Brain pericyte (primary cell): ENCODE measurements around the gene CBX5.

Source experiments
- DNase-seq: peaks from one replicate; pipeline ENCODE4 v3.0.0-alpha.2; 2012; ENCODE audit warnings: low read depth, low spot score

Gene CBX5

DNA sequence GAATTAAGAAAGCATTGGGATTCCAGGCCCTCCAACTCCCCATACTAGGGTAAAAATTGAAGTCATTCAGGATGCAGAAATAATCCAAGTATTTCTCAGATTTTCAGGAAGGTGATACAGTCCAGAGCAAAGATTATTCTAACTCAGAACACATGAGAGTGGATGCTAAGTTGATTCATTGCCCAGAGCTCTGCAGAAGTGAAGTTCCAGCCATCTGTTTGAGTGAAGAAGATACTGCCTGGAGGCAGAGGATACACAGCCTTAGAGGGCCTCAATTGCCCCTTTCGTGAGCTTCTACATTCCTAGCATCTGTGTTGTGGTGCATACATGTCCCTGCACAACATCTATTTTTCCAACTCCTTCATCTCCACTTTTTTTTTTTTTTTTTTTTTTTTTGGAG is 54.3 kb downstream of the CBX5 start:
- no peak for DNase-seq

DNA sequence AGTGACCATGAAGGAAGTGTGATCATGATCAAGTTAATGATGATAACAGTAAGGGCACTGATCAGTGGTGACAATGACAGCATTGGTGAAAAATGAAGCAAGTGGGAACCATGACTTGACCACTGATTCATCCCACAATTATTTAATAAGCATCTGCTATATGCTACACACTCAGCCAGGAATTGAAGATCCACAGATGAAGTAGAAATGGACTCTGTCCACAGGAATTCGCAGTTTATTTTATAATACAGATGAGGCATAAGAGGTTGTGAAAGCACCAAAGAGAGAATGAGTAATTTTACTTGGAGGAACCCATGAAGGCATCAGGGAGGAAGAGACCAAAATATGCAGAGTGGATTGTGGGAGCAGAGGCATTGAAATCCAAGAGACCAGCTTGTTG is 57.3 kb downstream of the CBX5 start:
- DNase-seq = no peak

GRCh38 chr12:54221402-54221984 is 58.4 kb downstream of the CBX5 start:
- no peak for DNase-seq

DNA sequence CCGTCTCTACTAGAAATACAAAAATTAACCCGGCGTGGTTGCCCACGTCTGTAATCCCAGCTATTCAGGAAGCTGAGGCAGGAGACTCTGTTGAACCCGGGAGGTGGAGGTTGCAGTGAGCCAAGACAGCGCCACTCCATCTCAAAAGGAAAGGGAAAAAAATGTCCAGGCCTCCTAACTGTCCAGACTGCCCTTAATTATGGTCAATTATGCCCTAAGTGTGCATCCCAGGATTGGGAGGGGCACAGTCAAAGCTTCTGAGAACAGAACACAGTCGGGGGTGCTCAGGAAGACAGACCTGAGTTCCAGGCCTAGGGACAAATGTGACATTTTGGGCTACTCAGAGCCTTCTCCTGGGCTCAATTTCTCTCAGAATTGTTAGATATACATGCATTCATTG is 59.4 kb downstream of the CBX5 start:
- no peak for DNase-seq

DNA sequence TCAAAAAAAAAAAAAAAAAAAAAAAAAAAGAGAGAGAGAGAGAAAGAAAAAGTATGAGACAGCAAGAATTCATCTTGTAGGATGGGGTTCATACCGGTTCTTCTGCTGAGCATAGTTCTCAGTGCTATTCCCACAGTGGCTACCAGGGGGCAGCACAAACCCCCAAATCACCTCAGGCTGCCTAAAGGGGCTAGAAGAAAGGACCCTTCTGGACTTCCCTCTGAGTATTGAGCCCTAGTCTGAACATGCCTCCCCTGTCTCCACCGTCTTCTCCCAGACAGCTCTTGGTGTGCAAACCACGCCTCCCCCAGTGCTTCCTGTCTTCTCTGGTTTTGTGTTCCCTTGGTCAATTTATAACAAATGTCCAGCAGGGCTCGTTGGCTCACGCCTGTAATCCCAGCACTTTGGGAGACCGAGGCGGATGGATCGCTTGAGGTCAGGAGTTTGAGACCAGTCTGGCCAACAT is 59.8 kb downstream of the CBX5 start:
- no peak for DNase-seq

- no peak for DNase-seq
These were observed 62.1 kb downstream of the CBX5 start for GRCh38 chr12:54217774-54218241.

DNA sequence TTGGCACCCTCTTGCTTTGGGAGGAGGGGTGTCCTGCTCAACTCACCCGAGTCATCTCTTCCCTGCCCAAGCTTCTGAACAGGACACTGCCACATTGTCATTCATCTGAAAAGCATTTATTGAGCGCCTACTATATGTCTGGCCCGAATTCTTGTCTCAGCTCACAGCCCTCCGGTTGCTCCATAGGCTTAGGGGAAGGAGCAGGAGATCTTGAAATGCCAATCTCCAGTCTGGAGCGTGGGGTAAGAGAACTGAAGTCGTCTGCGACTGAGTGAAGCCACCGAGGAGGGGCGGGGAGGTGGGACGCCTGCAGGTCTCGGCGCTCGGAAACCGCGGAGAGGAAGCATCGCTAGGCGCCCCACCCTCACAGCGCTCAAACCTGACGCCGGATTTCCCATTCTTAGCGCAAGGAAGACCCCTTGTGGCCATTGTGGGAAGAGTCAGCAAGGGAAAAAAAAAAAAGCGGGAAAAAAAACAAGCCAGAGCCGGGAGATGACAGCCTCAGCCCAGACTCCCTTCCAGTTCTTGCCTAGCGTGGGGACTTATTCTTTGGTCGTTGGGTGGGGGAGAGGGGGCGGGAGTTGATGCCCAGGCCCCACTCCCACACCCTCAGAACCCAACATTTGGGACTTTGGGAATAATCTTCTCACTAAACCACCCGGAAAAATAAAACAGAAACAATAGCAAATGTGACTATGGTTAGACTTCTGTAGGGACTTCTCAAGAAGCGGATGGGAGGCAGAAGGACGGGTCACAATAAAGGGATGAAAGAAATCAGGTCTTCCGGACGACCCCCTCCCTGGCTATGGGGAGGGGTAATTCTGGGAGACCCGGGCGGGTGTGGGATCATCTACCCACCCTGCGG is 62.9 kb downstream of the CBX5 start:
- DNase-seq = no peak

- DNase-seq = no peak
These were observed 63.7 kb downstream of the CBX5 start for GRCh38 chr12:54215989-54216796.

DNA sequence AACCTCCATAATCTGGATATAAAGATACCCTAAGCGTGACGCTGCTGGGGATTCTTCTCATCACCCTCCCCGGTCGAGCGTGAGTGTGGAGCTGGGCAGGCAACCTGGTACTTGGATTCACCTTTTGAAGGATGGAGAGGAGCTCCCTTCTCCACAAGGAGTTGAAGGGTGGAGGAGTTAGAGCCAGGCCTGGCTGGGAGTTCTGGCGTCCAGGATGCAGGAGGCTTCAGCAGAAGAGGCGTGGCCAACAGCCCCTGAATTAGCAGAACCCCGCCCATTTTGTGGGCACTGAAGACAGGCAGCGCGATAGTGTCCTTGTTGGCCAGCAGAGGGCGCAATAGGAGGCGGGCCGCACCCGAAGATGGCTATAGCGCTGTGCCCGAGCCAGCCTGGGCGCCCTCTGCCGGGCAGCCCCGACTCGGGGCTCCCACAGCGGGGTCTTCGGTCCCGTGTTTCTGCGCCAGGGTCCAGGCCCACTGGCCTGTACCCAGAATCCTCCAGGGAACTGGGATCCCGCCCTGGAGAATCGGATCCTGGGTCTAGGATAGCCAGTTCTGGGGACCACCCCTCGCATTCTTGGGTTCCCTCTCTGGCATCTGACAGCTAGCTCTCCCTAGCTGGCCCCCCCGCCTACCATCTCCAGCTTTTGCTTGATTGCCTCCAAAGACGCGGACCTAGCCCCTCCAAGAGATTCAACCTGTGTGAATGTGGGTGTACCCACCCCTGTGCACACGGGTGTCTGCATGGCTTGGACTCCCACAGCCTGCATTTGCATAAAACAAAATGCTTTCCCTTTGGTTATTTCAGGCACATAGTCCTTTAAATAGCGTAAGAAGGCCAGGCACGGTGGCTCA is 65.1 kb downstream of the CBX5 start:
- peak; percentile 55 for DNase-seq

- DNase-seq = no peak
These were observed 66.8 kb downstream of the CBX5 start for GRCh38 chr12:54213079-54213478.

DNA sequence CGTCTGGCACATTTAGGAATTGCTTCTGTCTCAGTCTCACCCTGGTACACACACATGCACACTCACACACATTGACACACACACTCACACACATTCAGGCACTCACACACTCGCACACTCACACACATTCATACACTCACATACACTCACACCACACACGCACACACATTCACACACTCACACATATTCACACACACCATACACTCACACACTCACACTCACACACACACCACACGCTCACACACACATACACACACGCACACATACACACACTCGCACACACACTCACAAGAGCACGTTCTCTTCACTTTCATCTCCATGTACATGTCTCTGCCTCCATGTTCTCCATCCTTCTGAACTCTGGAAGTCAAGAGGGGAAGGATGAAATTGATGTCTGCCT is 68.0 kb downstream of the CBX5 start:
- no peak for DNase-seq

DNA sequence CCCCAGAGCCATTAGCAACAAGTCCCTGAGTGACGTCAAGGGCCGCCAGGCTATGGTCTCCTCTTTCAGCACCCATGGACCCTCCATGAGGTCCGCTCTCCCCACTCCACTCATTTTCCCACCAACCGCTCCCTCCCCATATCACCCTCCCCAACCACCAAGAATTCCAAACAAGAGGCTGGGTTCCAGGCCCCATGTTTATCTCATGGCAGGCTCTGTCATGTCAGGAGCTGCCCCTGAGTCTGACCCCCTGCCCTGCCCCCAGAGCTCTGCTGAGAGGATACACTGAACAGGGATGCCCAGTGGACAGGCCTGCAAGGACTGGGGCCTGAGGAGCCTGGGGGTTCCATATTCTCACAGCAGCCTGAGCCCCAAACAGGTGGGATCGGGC is 69.5 kb downstream of the CBX5 start:
- DNase-seq = no peak

GRCh38 chr12:54208591-54208990 is 71.3 kb downstream of the CBX5 start:
- no peak for DNase-seq

DNA sequence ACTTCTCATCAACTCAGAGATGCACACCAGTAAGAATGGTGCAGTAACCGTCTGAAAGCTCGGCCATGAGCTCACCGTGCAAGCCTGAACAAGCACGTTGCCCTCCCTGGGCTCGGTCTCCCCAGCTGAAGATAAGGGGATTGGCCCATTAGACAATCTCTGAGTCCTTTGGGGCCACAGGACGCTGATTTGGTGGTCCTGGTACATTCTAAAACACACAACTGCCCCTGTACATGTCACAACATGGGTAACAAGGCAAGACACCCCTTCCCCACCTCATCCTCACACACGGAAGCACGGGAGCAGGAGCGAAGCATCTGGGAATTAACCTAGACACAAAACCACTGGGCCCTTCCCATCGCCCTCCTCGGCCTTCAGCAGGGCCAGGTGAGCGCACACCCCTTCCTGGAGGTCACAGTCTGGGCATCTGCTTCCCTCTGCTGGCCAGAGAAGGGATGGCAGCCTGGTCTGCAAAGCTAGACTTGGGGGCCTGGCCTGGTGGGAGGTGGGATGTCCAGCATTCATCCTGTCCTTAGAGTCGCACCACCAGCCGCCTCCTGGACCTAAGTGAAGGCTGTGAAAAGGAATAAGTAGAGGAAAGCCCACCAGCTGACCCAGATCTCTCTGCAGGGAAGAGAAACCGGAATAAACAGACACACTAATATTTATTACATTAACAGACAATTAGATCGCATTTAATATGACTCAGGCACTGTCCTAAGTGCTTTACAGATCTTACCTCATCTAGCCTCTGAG is 72.2 kb downstream of the CBX5 start:
- DNase-seq = no peak

- DNase-seq = no peak
These were observed 73.1 kb downstream of the CBX5 start for GRCh38 chr12:54206791-54207190.

DNA sequence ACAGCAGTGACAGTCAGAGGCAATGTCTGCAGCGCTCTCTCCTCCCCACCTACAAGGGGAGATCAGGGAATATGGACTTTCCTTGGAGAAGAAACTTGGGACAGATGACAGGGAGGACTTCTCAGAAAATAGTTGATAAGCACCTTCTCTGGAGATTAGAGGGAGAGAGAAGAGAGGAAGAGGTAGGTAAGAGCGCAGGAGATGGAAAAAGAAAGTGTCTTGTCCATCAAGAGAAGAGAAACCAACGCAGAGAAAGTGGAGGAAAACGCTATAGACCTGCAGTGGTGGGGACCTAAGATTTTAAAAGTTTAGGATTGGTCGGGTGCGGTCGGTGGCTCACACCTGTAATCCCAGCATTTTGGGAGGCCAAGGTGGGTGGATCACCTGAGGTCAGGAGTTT is 75.6 kb downstream of the CBX5 start:
- no peak for DNase-seq

GRCh38 chr12:54201001-54201794 is 78.7 kb downstream of the CBX5 start:
- DNase-seq = no peak

- no peak for DNase-seq
These were observed 79.5 kb downstream of the CBX5 start for GRCh38 chr12:54200412-54200811.

GRCh38 chr12:54199917-54200316 is 80.0 kb downstream of the CBX5 start:
- no peak for DNase-seq

GRCh38 chr12:54199034-54199433 is 80.9 kb downstream of the CBX5 start:
- DNase-seq = no peak
